Fibroblast of the aortic adventitia (primary cell): ENCODE results near the gene ZBTB7A. TPM values are rescaled to one million over a fixed set of nuclear protein-coding genes. Genes with fewer than 3 reads are reported as not detected.
"Not testable (repeated sequence)": the region's sequence is repeated elsewhere in the genome, so short reads cannot be mapped to it uniquely, and the experiment has no call there.

Experiments
- DNase-seq: peaks from one replicate; pipeline ENCODE4 v3.0.0-alpha.2; 2010; ENCODE audit warnings: low read depth
- H3K4me3 ChIP-seq: 2 replicates; pipeline ENCODE4 v1.5.1; 2011; ENCODE audit warnings: low read depth, mild to moderate bottlenecking, control low read depth, low read length, moderate library complexity
- total RNA-seq: library from RNA; depleted of rRNA; stranded (reverse); fragments of >200 nt; gene quantifications from 2 replicates; pipeline ENCODE4 v1.2.3, GENCODE V29; 2012; ENCODE audit warnings: low replicate concordance
- TF ChIP-seq, protein P1 (sequence below): IDR thresholded peaks from 2 replicates; pipeline ENCODE4 v1.5.1; 2011; ENCODE audit warnings: mild to moderate bottlenecking, low read length, control low read depth, inconsistent platforms; ENCODE audit not compliant: insufficient read depth

Gene ZBTB7A
- total RNA-seq, 1 donor: 31.6 TPM

DNA sequence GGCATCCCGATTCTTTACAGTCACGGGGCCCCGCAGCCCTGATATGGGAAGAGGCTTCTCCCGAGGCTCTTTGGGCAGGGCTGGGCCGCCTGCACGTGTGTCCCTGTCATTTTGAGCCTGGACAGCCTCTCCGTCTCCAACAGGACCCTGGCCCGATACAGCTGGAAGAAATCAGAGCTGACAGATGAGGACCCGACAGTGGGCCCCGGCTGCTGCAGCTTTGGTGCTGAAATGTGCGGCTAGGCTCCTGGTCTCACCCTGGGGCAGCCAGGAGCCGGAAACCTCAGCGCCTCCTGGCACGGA, 55.9 kb downstream of the ZBTB7A start:
- DNase-seq: no peak
- TF ChIP-seq, protein P1, sequence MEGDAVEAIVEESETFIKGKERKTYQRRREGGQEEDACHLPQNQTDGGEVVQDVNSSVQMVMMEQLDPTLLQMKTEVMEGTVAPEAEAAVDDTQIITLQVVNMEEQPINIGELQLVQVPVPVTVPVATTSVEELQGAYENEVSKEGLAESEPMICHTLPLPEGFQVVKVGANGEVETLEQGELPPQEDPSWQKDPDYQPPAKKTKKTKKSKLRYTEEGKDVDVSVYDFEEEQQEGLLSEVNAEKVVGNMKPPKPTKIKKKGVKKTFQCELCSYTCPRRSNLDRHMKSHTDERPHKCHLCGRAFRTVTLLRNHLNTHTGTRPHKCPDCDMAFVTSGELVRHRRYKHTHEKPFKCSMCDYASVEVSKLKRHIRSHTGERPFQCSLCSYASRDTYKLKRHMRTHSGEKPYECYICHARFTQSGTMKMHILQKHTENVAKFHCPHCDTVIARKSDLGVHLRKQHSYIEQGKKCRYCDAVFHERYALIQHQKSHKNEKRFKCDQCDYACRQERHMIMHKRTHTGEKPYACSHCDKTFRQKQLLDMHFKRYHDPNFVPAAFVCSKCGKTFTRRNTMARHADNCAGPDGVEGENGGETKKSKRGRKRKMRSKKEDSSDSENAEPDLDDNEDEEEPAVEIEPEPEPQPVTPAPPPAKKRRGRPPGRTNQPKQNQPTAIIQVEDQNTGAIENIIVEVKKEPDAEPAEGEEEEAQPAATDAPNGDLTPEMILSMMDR: no peak
- H3K4me3 ChIP-seq: no peak overlapping the region

DNA sequence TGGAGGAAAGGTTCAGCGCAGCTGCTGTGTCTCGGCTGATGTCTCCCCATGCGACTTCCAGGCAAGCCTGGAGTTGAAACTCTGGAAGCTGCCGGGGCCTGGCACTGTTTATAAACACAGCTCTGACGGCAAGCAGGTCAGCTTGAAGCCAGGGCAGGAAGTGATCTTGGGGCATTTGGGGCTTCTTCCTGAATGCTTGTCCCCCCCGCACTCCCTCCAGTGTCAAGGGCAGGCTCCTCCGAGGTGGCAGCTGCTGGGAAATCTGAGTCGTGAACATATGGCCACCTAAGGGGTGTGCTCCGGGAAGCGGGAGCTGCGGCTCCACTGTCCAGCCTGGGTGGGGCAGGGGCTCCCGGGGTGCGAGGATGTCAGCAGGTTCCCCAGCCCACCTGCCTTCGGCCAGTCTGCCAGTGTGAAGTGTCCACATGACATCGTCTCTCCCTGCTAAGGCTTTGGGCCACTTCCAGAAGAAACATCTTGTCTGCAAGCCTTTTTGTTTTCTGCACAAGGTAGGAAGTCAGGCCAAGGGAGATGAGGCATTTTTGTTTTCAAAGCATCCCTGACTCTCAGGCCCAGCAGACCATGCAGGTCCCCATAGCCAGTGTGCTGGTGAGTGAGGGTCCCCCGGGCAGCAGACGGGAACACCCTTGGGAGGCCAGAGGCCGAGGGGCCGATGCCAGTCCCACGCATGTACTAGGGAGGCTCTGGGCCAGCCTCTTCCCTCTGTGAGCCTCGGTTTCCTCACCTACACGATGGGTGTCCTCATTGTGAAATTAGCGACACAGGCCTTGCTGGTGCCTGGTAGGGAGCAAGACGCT, 56.5 kb downstream of the ZBTB7A start:
- TF ChIP-seq, protein P1: no peak
- H3K4me3 ChIP-seq: peak overlapping the region; percentile 9
- no peak for DNase-seq

DNA sequence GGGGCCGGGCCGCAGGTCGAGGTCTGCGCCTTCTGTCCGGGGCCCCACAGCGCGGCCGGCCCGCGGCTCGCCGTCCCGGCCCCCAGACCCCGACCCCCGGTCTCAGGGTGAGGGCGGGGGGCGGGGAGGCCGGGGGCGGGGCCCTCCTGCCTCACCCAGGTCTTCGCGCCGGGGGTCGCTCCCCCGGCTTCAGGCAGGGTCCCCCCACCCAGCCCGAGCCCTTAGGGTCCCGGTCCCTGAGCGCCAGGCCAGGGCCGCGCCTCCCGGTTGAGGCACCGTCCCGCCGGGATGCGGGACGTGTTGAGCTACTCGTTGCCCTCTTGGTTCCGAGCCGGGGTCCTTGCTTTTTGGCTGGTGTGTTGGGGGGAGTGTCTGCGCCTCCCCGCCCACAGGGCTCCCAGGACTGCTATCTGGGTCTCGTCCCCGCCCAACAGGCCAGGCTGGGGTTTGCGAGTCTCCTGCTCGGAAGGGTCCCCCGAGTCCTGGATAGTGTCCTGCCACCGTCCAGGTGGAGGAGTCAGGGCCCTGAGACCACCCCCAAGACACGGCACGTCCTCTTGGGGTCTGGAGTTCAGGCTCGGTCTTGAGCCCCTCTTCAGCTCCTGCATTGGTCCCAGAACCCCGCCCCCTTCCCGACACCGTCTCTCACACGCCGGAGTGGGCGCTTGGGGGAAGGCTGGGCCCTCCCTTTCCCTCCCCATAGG, 58.7 kb downstream of the ZBTB7A start:
- TF ChIP-seq, protein P1: no peak
- no peak for DNase-seq
- H3K4me3 ChIP-seq: peak overlapping the region; percentile 92

- TF ChIP-seq, protein P1: no peak
- peak within 1 kb of the TSS; percentile 92 for H3K4me3 ChIP-seq
Observed at GRCh38 chr19:4007021-4007835, 59.5 kb downstream of the ZBTB7A start, which contains the start of gene PIAS4. Gene PIAS4 (plus strand): TSS chr19:4007736. CDS start chr19:4007761, 25 bp downstream.

DNA sequence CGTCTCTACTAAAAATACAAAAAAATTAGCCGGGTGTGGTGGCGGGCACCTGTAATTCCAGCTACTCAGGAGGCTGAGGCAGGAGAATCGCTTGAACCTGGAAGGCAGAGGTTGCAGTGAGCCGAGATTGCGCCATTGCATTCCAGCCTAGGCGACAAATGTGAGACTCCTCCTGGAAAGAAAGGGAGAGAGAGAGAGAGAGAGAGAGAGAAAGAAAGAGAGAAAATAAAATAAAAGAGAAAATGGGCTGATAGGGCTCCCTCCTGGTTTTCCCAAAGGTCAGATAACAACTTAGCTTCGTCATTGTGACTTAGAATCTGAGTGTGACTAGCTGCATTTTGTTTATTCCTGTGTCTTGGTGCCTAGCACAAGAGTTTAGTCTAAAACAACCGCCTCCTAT, 61.3 kb downstream of the ZBTB7A start:
- not testable (repeated sequence) for DNase-seq, H3K4me3 ChIP-seq

More at GRCh38 chr19:4007021-4007835, 59.5 kb downstream of the ZBTB7A start, which contains the start of gene PIAS4:
- DNase-seq: peak; percentile 87

GRCh38 chr19:4000798-4001197, 65.9 kb downstream of the ZBTB7A start:
- DNase-seq, H3K4me3 ChIP-seq: not testable (repeated sequence)

- DNase-seq, H3K4me3 ChIP-seq: not testable (repeated sequence)
Observed at GRCh38 chr19:3998667-3999412, 67.9 kb downstream of the ZBTB7A start.

GRCh38 chr19:3995607-3996006, 71.1 kb downstream of the ZBTB7A start:
- TF ChIP-seq, protein P1: no peak

More at GRCh38 chr19:3995607-3996006, 71.1 kb downstream of the ZBTB7A start:
- no peak overlapping the region for H3K4me3 ChIP-seq
- no peak for DNase-seq
